Colonic mucosa (tissue), 4 donors: Measurements from ENCODE around the gene TRIM66. TPM values are rescaled to one million over a fixed set of nuclear protein-coding genes. Genes with fewer than 3 reads are reported as not detected.

ENCODE experiments used
- DNase-seq: peaks from one replicate; pipeline ENCODE4 v3.0.0-alpha.2; 2020
- H3K27ac ChIP-seq: fragments of 200-600 bp; one replicate; pipeline ENCODE4 v1.8.0; 2021
- H3K27me3 ChIP-seq: fragments of 200-600 bp; one replicate; pipeline ENCODE4 v1.8.0; 2021
- H3K36me3 ChIP-seq: fragments of 200-600 bp; one replicate; pipeline ENCODE4 v1.8.0; 2021
- H3K4me1 ChIP-seq: fragments of 200-600 bp; one replicate; pipeline ENCODE4 v1.8.0; 2021; ENCODE audit warnings: mild to moderate bottlenecking
- H3K4me3 ChIP-seq: fragments of 200-600 bp; one replicate; pipeline ENCODE4 v1.8.0; 2021
- H3K9ac ChIP-seq, 2 donors: one replicate each; pipeline ENCODE4 v1.7.0; 2013; ENCODE audit warnings: control low read depth in 2 of 2, low read depth in 2 of 2, low read length in 2 of 2
- H3K9me3 ChIP-seq: fragments of 200-600 bp; one replicate; pipeline ENCODE4 v1.8.0; 2021
- intact Hi-C: fragments of 100-400 bp; cut with DNase I; formaldehyde crosslinking; loops from one replicate; pipeline ENCODE4 v1.14.1; 2022
- total RNA-seq, 2 donors: library from RNA; stranded (reverse); fragmentation: NEBNext Ultra II Directional in 1 of 2; extraction: Animal tissue kit (Norgen Biotek cat#: 25700) in 1 of 2; gene quantifications; one replicate each; pipeline ENCODE4 v1.2.1, GENCODE V29; 2021
- TF ChIP-seq, protein P1 (sequence below): fragments of 200-600 bp; IDR thresholded peaks from one replicate; pipeline ENCODE4 v1.8.0; 2022; ENCODE audit warnings: antibody characterized with exemption, mild to moderate bottlenecking
- donor health status: healthy.
- donor health status: DM: no; HTN: no; CAD: no.
- donor health status: DM: no; HTN: no; CAD: no.

The TRIM66 gene
- total RNA-seq, 2 donors from 2014 or later: 5.9 to 10.6 TPM

DNA sequence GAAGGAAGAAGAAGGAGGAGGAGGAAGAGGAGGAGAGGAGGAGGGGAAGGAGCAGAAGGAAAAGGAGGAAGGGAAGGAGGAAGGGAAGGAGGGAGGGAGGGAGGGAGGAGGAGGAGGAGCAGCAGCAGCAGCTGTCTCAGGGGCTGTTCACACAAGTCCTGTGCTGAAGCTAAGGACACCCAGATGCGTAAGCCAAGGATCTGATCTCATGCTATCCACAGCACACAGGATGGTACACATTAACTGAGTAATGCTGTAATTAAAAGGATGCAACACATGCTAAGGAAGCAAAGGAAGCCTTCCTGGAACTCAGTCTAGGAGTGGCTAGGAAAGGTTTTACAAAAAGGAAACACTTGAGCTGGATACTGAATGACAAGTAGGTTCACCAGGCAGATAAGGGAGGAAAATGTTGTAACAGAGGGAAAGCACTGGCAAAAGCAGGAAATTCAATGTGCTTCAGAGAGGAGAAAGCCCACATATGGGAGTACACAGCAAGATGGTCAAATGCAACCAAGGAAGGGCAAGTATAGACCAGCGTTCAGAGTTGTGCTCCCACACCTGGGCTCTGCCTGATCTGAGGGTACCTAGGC, 32.0 kb downstream of the TRIM66 start:
- no peak for DNase-seq
- Histone ChIP-seq H3K36me3 (no peaks in the 10 kb centered on the region), H3K9me3 (no peaks in the 10 kb centered on the region), H3K9ac (no peak overlapping the region), H3K4me1 (no peaks in the 10 kb centered on the region), H3K27ac (no peak overlapping the region), H3K4me3 (no peak overlapping the region), H3K27me3 (no peaks in the 10 kb centered on the region)
- TF ChIP-seq, protein P1, sequence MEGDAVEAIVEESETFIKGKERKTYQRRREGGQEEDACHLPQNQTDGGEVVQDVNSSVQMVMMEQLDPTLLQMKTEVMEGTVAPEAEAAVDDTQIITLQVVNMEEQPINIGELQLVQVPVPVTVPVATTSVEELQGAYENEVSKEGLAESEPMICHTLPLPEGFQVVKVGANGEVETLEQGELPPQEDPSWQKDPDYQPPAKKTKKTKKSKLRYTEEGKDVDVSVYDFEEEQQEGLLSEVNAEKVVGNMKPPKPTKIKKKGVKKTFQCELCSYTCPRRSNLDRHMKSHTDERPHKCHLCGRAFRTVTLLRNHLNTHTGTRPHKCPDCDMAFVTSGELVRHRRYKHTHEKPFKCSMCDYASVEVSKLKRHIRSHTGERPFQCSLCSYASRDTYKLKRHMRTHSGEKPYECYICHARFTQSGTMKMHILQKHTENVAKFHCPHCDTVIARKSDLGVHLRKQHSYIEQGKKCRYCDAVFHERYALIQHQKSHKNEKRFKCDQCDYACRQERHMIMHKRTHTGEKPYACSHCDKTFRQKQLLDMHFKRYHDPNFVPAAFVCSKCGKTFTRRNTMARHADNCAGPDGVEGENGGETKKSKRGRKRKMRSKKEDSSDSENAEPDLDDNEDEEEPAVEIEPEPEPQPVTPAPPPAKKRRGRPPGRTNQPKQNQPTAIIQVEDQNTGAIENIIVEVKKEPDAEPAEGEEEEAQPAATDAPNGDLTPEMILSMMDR: no peak
- intact Hi-C loops: no loop called here

DNA sequence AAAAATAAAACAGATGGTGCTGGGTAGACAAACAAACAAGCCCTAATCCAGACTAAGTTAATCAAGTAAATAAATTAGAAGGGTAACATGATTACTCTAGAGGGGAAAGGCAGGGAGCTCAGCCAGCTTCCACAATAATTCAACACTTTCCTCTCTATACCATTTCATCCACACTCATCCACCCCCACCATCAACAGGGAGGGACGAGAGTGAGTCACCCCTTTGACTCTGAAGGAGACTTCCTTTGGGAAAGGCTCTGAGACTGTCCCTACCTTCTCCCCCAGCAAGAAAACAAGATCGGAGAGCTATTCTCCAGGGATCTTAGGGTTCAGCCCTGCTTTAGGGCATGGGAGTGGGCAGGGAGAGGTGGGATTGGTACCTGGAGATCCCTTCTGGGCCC, 33.1 kb downstream of the TRIM66 start:
- H3K36me3 ChIP-seq: no peaks in the 10 kb centered on the region
- no peaks in the 10 kb centered on the region for H3K27me3 ChIP-seq
- intact Hi-C loops: no loop called here
- H3K27ac ChIP-seq: no peak overlapping the region
- H3K9ac ChIP-seq: no peak overlapping the region
- H3K4me3 ChIP-seq: no peak overlapping the region
- TF ChIP-seq, protein P1: no peak
- DNase-seq: no peak
- H3K9me3 ChIP-seq: no peaks in the 10 kb centered on the region
- no peaks in the 10 kb centered on the region for H3K4me1 ChIP-seq

DNA sequence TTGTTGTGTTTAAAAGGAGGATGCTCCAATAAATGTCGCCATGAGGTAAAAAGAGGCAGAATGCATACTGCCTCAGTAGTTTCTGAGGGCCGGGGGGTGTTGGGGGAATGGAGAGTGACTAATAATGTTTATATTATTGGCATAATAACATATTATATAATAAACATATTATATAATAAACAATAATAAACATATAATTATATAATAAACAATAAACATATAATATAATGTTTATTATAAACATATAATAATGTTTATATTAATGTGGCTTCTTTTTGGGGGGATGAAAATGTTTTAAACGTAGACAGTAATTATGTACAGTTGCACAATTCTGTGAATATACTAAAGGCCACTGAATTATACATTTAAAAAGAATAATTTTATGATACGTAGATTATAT, 35.6 kb downstream of the TRIM66 start:
- H3K36me3 ChIP-seq: no peaks in the 10 kb centered on the region
- H3K27ac ChIP-seq: no peak overlapping the region
- H3K4me1 ChIP-seq: no peaks in the 10 kb centered on the region
- H3K9me3 ChIP-seq: no peaks in the 10 kb centered on the region
- TF ChIP-seq, protein P1: no peak
- intact Hi-C loops: no loop called here
- no peaks in the 10 kb centered on the region for H3K27me3 ChIP-seq
- H3K4me3 ChIP-seq: no peak overlapping the region
- no peak overlapping the region for H3K9ac ChIP-seq
- no peak for DNase-seq

- no peaks in the 10 kb centered on the region for H3K9me3 ChIP-seq
- no peak overlapping the region for H3K4me3 ChIP-seq
- H3K36me3 ChIP-seq: no peaks in the 10 kb centered on the region
- no peak overlapping the region for H3K9ac ChIP-seq
- TF ChIP-seq, protein P1: no peak
- no peak overlapping the region for H3K27ac ChIP-seq
- intact Hi-C loops: no loop called here
- H3K4me1 ChIP-seq: no peaks in the 10 kb centered on the region
- DNase-seq: no peak
- H3K27me3 ChIP-seq: no peaks in the 10 kb centered on the region
These were observed 40.1 kb downstream of the TRIM66 start for GRCh38 chr11:8642196-8642841.

- H3K4me1 ChIP-seq: no peaks in the 10 kb centered on the region
- TF ChIP-seq, protein P1: no peak
- H3K27ac ChIP-seq: no peak overlapping the region
- no peaks in the 10 kb centered on the region for H3K27me3 ChIP-seq
- no peaks in the 10 kb centered on the region for H3K36me3 ChIP-seq
- H3K4me3 ChIP-seq: no peak overlapping the region
- H3K9ac ChIP-seq: no peak overlapping the region
- intact Hi-C loops: no loop called here
- no peak for DNase-seq
- no peaks in the 10 kb centered on the region for H3K9me3 ChIP-seq
These were observed 41.1 kb downstream of the TRIM66 start for GRCh38 chr11:8641332-8641731.
